Activated CD4-positive, alpha-beta T cell treated with anti-CD3 and anti-CD28 coated beads, Interleukin-2, amount 10 ng/mL, durations not matched to agents 7 days and 5 days (primary cell): ENCODE data around the gene RUVBL1. TPM values are rescaled to one million over a fixed set of nuclear protein-coding genes. Genes with fewer than 3 reads are reported as not detected.

Experiments
- CTCF ChIA-PET: fragments of 350-600 bp; sonication (Branson Sonifier 250); formaldehyde crosslinking; loops from one replicate; lab custom pipeline; 2021; ENCODE audit warnings: antibody characterized with exemption; lab: Charles Lee
- POLR2A ChIA-PET: fragments of 350-600 bp; sonication (Branson Sonifier 250); formaldehyde crosslinking; loops from one replicate; lab custom pipeline; 2021; ENCODE audit warnings: antibody characterized with exemption; lab: Charles Lee
- DNase-seq: peaks from one replicate; pipeline ENCODE4 v3.0.0-alpha.2; 2020
- H3K27ac Mint-ChIP-seq: one replicate; pipeline ENCODE4 v1.8.0; 2021; ENCODE audit warnings: mild to moderate bottlenecking, moderate library complexity, mixed read lengths
- H3K27me3 Mint-ChIP-seq: one replicate; pipeline ENCODE4 v1.8.0; 2021; ENCODE audit warnings: mixed read lengths
- H3K36me3 Mint-ChIP-seq: one replicate; pipeline ENCODE4 v1.8.0; 2021; ENCODE audit warnings: low read depth, mixed read lengths
- H3K4me1 Mint-ChIP-seq: one replicate; pipeline ENCODE4 v1.8.0; 2021; ENCODE audit warnings: mixed read lengths
- H3K4me3 Mint-ChIP-seq: one replicate; pipeline ENCODE4 v1.8.0; 2021; ENCODE audit warnings: mild to moderate bottlenecking, moderate library complexity, mixed read lengths
- H3K9me3 Mint-ChIP-seq: one replicate; pipeline ENCODE4 v1.8.0; 2021; ENCODE audit warnings: mixed read lengths
- total RNA-seq, 2 experiments: library from RNA; stranded (reverse); gene quantifications; one replicate each; pipeline ENCODE4 v1.2.3, GENCODE V29; 2021

Gene RUVBL1
- total RNA-seq, 2 experiments from 2014 or later, result 58.3 to 58.7 TPM

DNA sequence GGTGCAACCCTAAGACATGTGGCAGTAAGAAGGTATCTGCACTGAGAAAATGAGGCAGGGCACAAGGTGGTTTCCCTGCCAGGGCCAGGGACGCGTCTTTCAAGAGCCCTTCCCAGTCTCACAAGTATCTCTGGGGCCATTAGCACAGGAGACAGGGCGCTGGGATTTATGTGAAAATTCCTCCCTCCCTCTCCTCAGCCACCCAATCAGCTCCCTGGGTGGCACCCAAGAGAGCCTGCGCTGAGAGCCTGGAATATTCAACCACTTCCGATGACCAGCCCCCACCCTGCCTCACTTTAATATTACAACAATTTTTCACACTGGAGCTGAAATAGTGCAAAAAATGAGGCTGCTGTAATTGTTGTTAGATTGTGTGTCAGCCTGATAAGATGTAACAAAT, 45.3 kb downstream of the RUVBL1 start:
- no peaks in the 10 kb centered on the region for H3K9me3 Mint-ChIP-seq
- POLR2A ChIA-PET, result no interaction called here

DNA sequence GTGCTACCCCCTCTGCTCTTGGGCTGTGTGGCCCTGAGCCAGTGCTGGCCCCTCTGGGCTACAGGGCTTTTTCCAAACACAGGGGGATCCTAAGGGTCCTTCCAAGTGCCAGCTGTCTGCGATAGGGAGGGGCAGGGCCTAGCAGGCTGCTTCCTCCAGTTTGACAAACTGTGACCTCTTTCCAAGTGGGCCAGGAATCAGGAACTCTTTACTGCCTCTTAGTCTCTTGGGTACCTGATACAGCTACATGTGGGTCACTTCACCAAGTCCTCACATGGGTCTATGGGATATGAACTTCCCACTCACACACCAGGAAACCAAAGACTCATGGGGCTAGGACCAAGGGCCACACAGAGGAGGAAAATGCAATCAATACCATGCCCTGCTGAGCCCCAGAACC, 45.9 kb downstream of the RUVBL1 start:
- Mint-ChIP-seq H3K9me3 (no peaks in the 10 kb centered on the region), H3K4me1 (peaks cover 14% of the 10 kb centered on the region), H3K4me3 (no peak overlapping the region), H3K27me3 (peaks cover 4% of the 10 kb centered on the region), H3K27ac (no peak overlapping the region), H3K36me3 (peaks cover 13% of the 10 kb centered on the region)
- ChIA-PET POLR2A (no interaction called here), CTCF (interaction anchor here (1.2 to 1.5 kb wide), 2 partner anchors 24 to 939 kb away, joined by 3 to 4 read pairs; no protein-coding TSS in a partner anchor)
- DNase-seq, result no peak

More for the DNA sequence above, 45.3 kb downstream of the RUVBL1 start:
- CTCF ChIA-PET, result interaction anchor here (1.2 to 2.7 kb wide), 3 partner anchors 16 to 939 kb away, joined by 3 to 10 read pairs (median 4); no protein-coding TSS in a partner anchor
- DNase-seq, result no peak
- H3K36me3 Mint-ChIP-seq, result peaks cover 13% of the 10 kb centered on the region
- H3K27me3 Mint-ChIP-seq, result peaks cover 4% of the 10 kb centered on the region
- no peak overlapping the region for H3K27ac Mint-ChIP-seq
- peaks cover 14% of the 10 kb centered on the region for H3K4me1 Mint-ChIP-seq
- no peak overlapping the region for H3K4me3 Mint-ChIP-seq

DNA sequence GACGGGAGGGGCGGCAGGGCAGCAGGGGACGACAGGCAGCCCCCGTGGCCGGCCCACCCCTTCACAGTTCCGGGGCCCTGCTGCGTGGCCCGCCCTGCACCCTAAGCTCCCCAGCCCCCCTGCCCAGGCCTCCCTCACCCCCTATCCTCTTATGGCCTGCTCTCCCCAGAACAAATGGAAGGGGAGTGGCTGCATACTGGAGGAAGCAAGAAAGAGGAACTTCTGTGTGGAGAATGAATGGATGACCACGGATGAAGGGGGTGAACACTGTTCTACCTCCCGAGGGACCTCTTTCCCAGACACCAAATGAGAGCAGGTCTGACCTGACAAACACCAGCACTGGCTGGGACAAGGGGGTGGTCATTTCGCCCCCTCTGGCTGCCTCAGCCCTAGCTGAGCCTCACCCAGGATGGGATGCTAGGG, 46.4 kb downstream of the RUVBL1 start:
- peaks cover 14% of the 10 kb centered on the region for H3K4me1 Mint-ChIP-seq
- H3K4me3 Mint-ChIP-seq, result no peak overlapping the region
- peaks cover 4% of the 10 kb centered on the region for H3K27me3 Mint-ChIP-seq
- no peaks in the 10 kb centered on the region for H3K9me3 Mint-ChIP-seq
- H3K27ac Mint-ChIP-seq, result no peak overlapping the region
- ChIA-PET CTCF (interaction anchor here (1.6 kb wide), 1 partner anchor 18 kb away, joined by 4 read pairs; no protein-coding TSS in a partner anchor), POLR2A (no interaction called here)
- no peak for DNase-seq
- H3K36me3 Mint-ChIP-seq, result peaks cover 13% of the 10 kb centered on the region

DNA sequence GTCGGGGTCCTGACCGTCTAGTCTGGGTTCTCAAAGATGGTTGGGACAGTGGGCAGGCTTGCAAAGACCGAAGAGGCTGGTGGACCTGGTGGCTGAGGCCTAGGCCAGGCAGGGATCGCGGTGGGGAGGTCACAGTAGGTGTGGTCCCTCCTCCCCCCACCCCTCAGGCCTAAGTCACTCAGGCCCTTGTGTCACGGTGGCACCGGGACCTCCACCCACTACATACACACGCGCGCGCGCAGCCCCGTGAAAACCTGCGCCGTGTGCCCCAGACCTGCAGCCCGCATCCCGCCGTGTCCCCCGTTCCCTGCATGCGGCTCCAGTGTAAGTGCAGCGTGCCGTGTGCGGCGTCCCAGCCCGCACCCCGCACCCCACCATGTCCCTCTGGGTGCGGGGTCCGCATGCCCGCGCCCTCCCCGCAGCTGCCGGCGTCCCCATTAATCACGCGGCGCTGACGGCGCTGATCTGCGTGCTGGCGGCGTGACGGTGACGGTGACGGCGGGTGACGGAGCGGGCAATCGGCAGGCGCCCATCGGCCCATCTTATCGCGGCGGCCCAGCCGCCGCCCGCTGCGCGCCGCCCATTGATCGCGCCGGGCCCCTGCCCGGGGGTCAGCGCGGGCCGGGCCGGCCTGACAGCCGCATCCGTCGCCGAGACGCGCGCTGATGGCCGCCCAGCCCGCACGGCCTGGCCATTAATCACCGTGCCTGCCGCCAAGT, 47.0 kb downstream of the RUVBL1 start:
- H3K27ac Mint-ChIP-seq, result no peak overlapping the region

DNA sequence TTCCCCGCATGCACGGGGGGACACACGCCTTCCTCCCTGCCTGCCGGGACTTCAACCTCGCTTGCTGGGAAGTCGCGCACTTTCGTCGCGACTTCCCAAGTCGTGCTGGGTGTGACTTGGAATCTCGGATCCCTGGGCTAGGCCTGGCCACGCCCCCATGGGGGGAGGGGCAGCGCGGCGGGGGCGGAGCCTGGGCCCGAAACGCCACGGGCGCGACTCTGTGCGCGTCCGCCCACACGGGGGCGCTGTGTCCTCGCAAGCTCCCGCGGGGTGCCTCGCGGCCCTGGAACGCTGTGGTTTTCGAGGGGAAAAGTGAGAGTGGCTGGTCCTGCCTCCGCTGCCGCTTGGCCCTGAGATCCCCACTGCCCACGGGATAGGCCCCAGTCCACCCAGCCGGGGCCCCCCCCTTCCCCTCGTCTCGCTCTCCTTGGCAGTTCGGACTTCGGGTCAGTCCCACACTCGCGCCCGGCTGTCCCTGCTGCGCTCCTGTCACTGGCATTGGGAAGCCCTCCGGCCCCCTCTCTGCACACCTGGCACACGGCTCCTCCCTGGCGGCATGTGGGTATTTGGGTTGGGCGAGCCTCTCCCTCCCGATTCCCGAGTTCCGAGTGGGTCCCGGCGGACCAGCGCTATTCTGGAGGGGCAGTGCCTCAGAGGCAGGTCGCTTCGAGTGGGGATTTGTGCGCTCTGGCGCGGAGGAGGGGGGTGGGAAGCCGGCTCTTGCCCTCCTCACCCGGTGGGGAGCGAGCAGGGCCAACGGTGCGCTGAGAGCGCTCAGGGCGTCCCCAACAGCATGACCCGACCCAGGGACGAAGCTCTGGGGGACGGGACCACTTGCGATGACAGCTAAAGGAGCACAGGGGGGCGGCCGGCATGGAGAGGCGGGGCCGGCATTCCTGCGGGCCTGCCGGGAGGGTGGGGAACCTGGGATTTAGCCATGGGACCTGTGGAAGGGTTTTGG, 47.8 kb downstream of the RUVBL1 start:
- ChIA-PET POLR2A (no interaction called here), CTCF (interaction anchor here (0.7 to 1.9 kb wide), 9 partner anchors 10 to 247 kb away, joined by 3 to 8 read pairs (median 3); no protein-coding TSS in a partner anchor)
- peak; percentile 83 for DNase-seq
- Mint-ChIP-seq H3K36me3 (peaks cover 14% of the 10 kb centered on the region), H3K4me1 (peaks cover 14% of the 10 kb centered on the region), H3K27me3 (peaks cover 4% of the 10 kb centered on the region), H3K9me3 (no peaks in the 10 kb centered on the region), H3K4me3 (peak overlapping the region; percentile 27), H3K27ac (peak overlapping the region; percentile 36)

More for the DNA sequence above, 47.0 kb downstream of the RUVBL1 start:
- POLR2A ChIA-PET, result no interaction called here
- Mint-ChIP-seq H3K4me3 (peak overlapping the region; percentile 22), H3K36me3 (peaks cover 16% of the 10 kb centered on the region), H3K27me3 (peaks cover 4% of the 10 kb centered on the region), H3K4me1 (peaks cover 14% of the 10 kb centered on the region), H3K9me3 (no peaks in the 10 kb centered on the region)
- DNase-seq, result no peak
- CTCF ChIA-PET, result interaction anchor here (1.1 to 1.9 kb wide), 7 partner anchors 10 to 76 kb away, joined by 3 to 8 read pairs (median 4); no protein-coding TSS in a partner anchor

DNA sequence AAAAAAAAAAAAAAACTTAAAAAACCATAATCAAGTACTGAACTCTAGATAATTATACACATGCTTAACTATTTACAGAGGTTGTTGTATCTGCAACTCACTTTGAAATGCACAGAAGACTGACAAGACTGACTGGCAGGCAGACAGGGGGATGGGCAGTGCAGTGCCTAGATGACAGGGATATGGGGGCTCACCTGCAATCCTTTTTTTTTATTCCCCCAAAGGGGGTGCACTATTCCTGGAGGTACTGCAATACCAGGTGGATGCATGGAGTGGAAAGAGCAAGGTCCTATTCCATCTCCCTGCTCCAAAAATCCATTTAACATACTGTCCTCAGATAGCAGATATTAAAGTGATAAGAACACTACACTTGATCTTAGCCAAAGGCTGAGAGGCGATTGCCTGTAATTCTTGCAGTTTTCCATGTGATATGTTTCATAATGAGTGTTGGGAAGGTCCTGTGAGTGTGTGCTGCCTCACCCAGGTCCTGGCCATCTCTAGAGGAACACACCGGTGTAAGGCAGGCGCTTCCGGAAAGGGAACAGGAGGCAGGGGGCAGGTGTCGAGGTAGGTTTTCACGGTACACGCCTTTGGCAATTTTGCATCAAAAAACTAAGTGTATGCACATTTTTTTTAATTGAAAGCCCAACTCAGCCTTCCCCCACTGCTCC, 48.6 kb downstream of the RUVBL1 start:
- H3K36me3 Mint-ChIP-seq, result peaks cover 13% of the 10 kb centered on the region
- ChIA-PET CTCF (interaction anchor here (0.7 to 1.9 kb wide), 6 partner anchors 9 to 59 kb away, joined by 3 to 8 read pairs (median 4); no protein-coding TSS in a partner anchor), POLR2A (no interaction called here)

DNA sequence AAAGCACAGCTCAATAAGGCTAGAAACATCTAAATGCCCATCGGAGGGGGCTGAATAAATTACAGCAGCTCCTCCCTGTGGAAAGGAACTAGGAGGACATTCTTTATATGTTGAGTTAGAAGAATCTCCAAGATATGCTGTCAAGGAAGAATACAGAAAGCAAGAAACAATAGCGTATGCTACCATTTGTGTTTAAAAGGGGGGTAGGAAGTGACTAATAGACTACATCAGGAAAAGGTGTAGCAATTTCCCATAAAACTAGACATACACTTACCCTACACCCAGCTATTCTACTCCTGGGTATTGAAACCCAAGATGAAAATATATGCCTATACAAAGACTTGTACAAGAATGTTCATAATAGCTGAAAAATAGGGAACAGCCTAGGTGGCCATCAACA, 49.8 kb downstream of the RUVBL1 start:
- CTCF ChIA-PET, result interaction anchor here (0.9 to 1.4 kb wide), 4 partner anchors 13 to 60 kb away, joined by 3 to 5 read pairs (median 3); no protein-coding TSS in a partner anchor

More for the DNA sequence above, 48.6 kb downstream of the RUVBL1 start:
- no peak for DNase-seq
- H3K9me3 Mint-ChIP-seq, result no peaks in the 10 kb centered on the region
- no peak overlapping the region for H3K4me3 Mint-ChIP-seq
- H3K27ac Mint-ChIP-seq, result peak overlapping the region; percentile 57
- H3K4me1 Mint-ChIP-seq, result peaks cover 14% of the 10 kb centered on the region
- peaks cover 4% of the 10 kb centered on the region for H3K27me3 Mint-ChIP-seq

DNA sequence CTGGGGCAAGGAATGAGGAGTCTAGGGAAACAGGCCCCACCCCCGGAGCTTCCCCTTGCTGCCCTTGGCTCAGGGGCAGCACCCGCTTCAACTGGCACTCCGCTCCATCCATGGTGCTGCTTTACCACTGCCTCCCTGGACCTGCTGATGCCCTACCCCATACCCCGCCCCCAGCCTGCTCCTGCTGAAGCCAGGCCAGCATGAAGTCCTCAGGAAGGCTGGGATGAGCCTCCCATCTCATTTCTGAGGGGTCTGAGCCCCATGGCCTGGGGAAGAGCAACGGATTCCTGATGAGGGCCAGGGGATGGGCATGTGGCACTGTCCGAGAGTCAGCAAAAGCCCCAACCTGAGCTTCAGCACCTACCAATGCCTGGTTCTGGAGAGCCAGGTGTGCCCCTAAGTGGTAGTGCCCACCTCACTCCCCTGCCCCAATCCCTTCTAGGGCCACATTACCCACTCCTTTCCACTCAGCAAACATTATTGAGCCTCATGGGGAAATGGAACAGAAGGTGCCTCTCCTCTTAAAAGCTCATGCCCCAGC, 50.4 kb downstream of the RUVBL1 start:
- ChIA-PET POLR2A (interaction anchor here (0.7 kb wide), 1 partner anchor 309 kb away, joined by 3 read pairs; no protein-coding TSS in a partner anchor), CTCF (interaction anchor here (0.9 to 1.2 kb wide), 3 partner anchors 13 to 45 kb away, joined by 3 to 5 read pairs (median 3); no protein-coding TSS in a partner anchor)
- Mint-ChIP-seq H3K4me1 (peaks cover 14% of the 10 kb centered on the region), H3K27me3 (peaks cover 4% of the 10 kb centered on the region), H3K27ac (no peak overlapping the region), H3K9me3 (no peaks in the 10 kb centered on the region), H3K36me3 (peaks cover 22% of the 10 kb centered on the region), H3K4me3 (no peak overlapping the region)
- DNase-seq, result no peak

More for the DNA sequence above, 49.8 kb downstream of the RUVBL1 start:
- Mint-ChIP-seq H3K4me1 (peaks cover 14% of the 10 kb centered on the region), H3K27me3 (peaks cover 4% of the 10 kb centered on the region), H3K27ac (no peak overlapping the region), H3K4me3 (no peak overlapping the region), H3K9me3 (no peaks in the 10 kb centered on the region), H3K36me3 (peaks cover 20% of the 10 kb centered on the region)
- POLR2A ChIA-PET, result interaction anchor here (0.7 kb wide), 1 partner anchor 308 kb away, joined by 3 read pairs; no protein-coding TSS in a partner anchor
- DNase-seq, result no peak

DNA sequence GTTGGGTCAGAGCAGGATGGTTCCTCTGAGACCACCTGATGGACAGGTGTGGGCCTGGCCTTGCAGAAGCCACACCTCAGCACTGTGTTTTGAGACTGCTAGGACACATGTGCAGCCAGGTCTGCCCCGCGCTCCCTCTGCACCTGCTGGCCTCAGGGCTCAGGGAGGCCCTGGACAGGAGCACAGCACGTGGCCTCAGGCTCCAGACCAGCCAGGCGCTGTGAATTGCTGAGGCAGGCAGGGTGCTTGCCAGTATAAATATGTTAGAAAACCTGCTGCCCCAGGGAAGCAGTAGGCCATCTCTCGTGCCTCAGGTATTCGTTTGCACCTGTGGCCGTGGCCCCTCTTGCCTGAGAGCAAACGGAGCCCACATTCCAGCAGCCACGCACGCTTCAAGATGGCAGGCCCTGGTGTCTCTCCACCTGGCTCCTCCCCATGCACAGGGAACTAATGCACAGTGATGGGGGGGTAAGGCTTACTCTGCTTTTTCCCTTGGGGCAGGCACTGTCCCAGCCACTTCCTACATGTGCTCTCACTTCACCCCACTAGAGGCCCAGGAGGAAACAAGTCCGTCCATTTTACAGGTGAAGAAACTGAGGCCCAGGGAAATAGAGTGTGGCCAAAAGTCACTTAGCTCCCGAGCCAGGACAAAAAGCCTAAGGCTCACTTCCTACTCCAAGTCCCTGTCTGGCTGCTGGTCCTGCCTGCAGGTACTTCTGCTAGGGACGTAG, 51.0 kb downstream of the RUVBL1 start:
- ChIA-PET POLR2A (no interaction called here), CTCF (no interaction called here)
- H3K27ac Mint-ChIP-seq, result no peak overlapping the region
- H3K27me3 Mint-ChIP-seq, result peaks cover 4% of the 10 kb centered on the region
- peaks cover 28% of the 10 kb centered on the region for H3K36me3 Mint-ChIP-seq
- no peak for DNase-seq
- no peaks in the 10 kb centered on the region for H3K9me3 Mint-ChIP-seq
- H3K4me1 Mint-ChIP-seq, result peaks cover 14% of the 10 kb centered on the region
- H3K4me3 Mint-ChIP-seq, result no peak overlapping the region

DNA sequence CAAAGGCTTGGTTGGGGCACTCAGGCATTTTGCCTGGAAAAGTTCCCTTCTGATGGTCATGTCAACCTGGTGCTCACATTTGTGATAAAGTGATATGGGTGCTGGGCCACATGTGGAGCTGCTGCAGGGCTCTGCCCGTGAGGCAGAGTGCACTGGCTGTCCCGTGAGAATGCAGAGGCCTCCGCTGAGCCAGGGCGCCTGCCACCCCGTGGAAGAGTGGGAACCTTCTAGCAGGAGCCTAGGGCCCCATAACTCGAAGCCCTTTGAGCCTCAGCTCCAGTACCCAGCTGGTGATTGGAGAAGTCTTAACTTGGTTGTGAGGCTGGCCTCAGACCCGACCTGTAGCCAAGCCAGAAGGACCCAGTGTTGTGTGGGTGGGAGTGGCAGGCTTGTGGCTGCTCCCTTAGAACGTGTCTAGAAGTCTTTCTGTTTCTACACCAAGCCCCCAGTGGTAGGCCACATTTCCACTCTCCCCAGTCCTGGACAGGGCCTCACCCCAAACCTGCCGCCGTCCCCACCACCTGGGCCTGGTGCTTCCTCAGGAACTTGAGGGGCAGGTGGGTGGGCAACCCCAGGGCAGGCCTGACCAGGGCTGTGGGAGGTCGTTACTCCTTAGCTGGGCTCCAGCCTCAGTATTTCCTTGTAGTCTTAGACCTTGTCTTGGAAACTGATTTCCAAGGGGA, 51.7 kb downstream of the RUVBL1 start:
- H3K9me3 Mint-ChIP-seq, result no peaks in the 10 kb centered on the region
- peaks cover 4% of the 10 kb centered on the region for H3K27me3 Mint-ChIP-seq
- H3K4me3 Mint-ChIP-seq, result no peak overlapping the region
- H3K36me3 Mint-ChIP-seq, result peaks cover 35% of the 10 kb centered on the region
- no peak overlapping the region for H3K27ac Mint-ChIP-seq
- POLR2A ChIA-PET, result no interaction called here
- peaks cover 14% of the 10 kb centered on the region for H3K4me1 Mint-ChIP-seq
- CTCF ChIA-PET, result interaction anchor here (1.2 kb wide), 1 partner anchor 62 kb away, joined by 3 read pairs; no protein-coding TSS in a partner anchor
- no peak for DNase-seq
